ENCODE results near the gene ACTR8. TPM values are rescaled to one million over a fixed set of nuclear protein-coding genes. Genes with fewer than 3 reads are reported as not detected.

Gene ACTR8
- total RNA-seq, 6 experiments from 2014 or later: 43.3 to 47.6 (median 45.6) TPM

DNA sequence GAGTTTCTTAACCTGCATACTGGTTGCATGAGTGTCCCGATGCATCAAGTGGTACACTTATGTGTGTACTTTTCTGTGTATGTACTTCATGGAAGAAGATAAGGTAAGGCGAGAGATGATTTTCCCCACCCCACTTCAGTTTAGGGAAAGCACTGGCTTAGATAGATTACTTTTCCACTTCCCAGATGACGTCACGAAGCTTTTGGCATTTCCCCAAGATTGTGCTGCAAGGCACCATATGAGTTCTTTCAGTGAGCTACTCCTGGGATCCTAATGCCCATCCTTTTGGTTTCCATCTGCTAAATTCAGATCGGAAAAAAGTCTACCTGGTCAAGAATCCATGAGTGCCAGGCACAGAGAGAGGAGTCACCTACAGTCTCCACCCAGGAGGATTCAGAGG, 31.1 kb downstream of the ACTR8 start:
- H3K27ac Mint-ChIP-seq: no peak overlapping the region
- peak; percentile 14 for DNase-seq
- H3K4me3 Mint-ChIP-seq: no peak overlapping the region
- peaks cover 25% of the 10 kb centered on the region for H3K27me3 Mint-ChIP-seq (ENCODE audit: insufficient read depth)
- no peaks in the 10 kb centered on the region for H3K36me3 Mint-ChIP-seq (ENCODE audit: low read depth)
- TF ChIP-seq CTCF (IDR thresholded peaks at IDR 0.05): no peak
- no peaks in the 10 kb centered on the region for H3K9me3 Mint-ChIP-seq
- no peaks in the 10 kb centered on the region for H3K4me1 Mint-ChIP-seq (ENCODE audit: low read depth)

DNA sequence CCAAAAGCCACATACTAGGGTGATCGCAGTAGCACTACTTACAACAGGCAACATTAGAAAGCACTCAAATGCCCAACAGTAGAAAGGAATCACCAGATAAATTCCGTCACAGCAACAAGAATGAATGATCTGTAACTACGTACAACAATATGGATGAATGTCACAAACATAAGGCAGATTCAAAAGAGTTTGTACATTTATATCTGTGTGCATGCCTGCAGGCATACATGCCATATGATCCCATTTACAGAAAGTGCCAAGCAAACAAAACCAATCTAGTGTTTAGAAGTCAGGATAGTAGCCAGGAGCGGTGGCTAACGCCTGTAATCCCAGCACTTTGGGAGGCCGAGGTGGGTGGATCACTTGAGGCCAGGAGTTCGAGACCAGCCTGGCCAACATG, 32.0 kb downstream of the ACTR8 start:
- H3K4me3 Mint-ChIP-seq: no peak overlapping the region
- no peaks in the 10 kb centered on the region for H3K9me3 Mint-ChIP-seq
- no peaks in the 10 kb centered on the region for H3K36me3 Mint-ChIP-seq (ENCODE audit: low read depth)
- peaks cover 30% of the 10 kb centered on the region for H3K27me3 Mint-ChIP-seq (ENCODE audit: insufficient read depth)
- H3K4me1 Mint-ChIP-seq (ENCODE audit: low read depth): no peaks in the 10 kb centered on the region
- no peak overlapping the region for H3K27ac Mint-ChIP-seq
- no peak for DNase-seq
- no peak for TF ChIP-seq CTCF (IDR thresholded peaks at IDR 0.05)

- H3K27me3 Mint-ChIP-seq (ENCODE audit: insufficient read depth): peaks cover 44% of the 10 kb centered on the region
Observed at GRCh38 chr3:53846851-53847155, 35.1 kb downstream of the ACTR8 start.

GRCh38 chr3:53846134-53846850, 35.7 kb downstream of the ACTR8 start, which contains the start of the genes CHDH and IL17RB:
Gene CHDH, minus strand, starts transcription at chr3:53846419. Its CDS starts 22,411 bp downstream, at chr3:53824008.
Gene IL17RB, plus strand, starts transcription at chr3:53846568. Its CDS starts 21 bp downstream, at chr3:53846589.
- Mint-ChIP-seq H3K36me3 (ENCODE audit: low read depth) (no peaks in the 10 kb centered on the region), H3K27me3 (ENCODE audit: insufficient read depth) (peaks cover 43% of the 10 kb centered on the region), H3K27ac (no peak within 1 kb of the TSS), H3K4me1 (ENCODE audit: low read depth) (no peaks in the 10 kb centered on the region), H3K4me3 (peak within 1 kb of the TSS; percentile 29), H3K9me3 (no peaks in the 10 kb centered on the region)
- no peak for TF ChIP-seq CTCF (IDR thresholded peaks at IDR 0.05)
- DNase-seq: no peak

More at GRCh38 chr3:53846851-53847155, 35.1 kb downstream of the ACTR8 start:
- no peak for DNase-seq
- H3K4me3 Mint-ChIP-seq: peak overlapping the region; percentile 24; the same call in 1 of the 2 replicates
- H3K9me3 Mint-ChIP-seq: no peaks in the 10 kb centered on the region
- H3K27ac Mint-ChIP-seq: no peak overlapping the region
- H3K36me3 Mint-ChIP-seq (ENCODE audit: low read depth): no peaks in the 10 kb centered on the region
- no peak for TF ChIP-seq CTCF (IDR thresholded peaks at IDR 0.05)
- H3K4me1 Mint-ChIP-seq (ENCODE audit: low read depth): no peaks in the 10 kb centered on the region

- DNase-seq: no peak
- no peak; the same call in 1 of the 2 replicates for TF ChIP-seq CTCF (IDR thresholded peaks at IDR 0.05)
- H3K4me1 Mint-ChIP-seq (ENCODE audit: low read depth): no peaks in the 10 kb centered on the region
- H3K27me3 Mint-ChIP-seq (ENCODE audit: insufficient read depth): peaks cover 39% of the 10 kb centered on the region
- H3K9me3 Mint-ChIP-seq: no peaks in the 10 kb centered on the region
- no peak overlapping the region for H3K27ac Mint-ChIP-seq
- H3K4me3 Mint-ChIP-seq: 0 out of 2 replicates have a peak overlapping the region, but pooled peaks have one; percentile 29
- no peaks in the 10 kb centered on the region for H3K36me3 Mint-ChIP-seq (ENCODE audit: low read depth)
Observed at GRCh38 chr3:53845881-53846133, 36.1 kb downstream of the ACTR8 start.

All from HFFc6 (cell line).